Measurements from ENCODE around the gene SQSTM1. TPM values are rescaled to one million over a fixed set of nuclear protein-coding genes. Genes with fewer than 3 reads are reported as not detected.

SQSTM1 gene
- total RNA-seq, 4 donors from 2014 or later: 105 to 236 (median 149) TPM

GRCh38 chr5:179814090-179814489 lies 6.6 kb upstream of the SQSTM1 start:
- intact Hi-C loops (cut with DNase I): no loop called here
- TF ChIP-seq POLR2A (IDR thresholded peaks at IDR 0.05) (no peak), CTCF (IDR thresholded peaks at IDR 0.05) (no peak)
- H3K27me3 ChIP-seq: no peaks in the 10 kb centered on the region
- DNase-seq: no peak
- H3K4me3 ChIP-seq: no peak overlapping the region
- 63 to 77% methylated on average over 3 of the region's 3 CpGs for WGBS, 2 donors
- H3K36me3 ChIP-seq: peaks cover 0 to 8% (median 0%) of the 10 kb centered on the region in 3 donors
- no peaks in the 10 kb centered on the region for H3K9me3 ChIP-seq
- H3K4me1 ChIP-seq: peaks cover 21 to 46% (median 24%) of the 10 kb centered on the region in 3 donors
- no peak overlapping the region for H3K27ac ChIP-seq

- intact Hi-C loops (cut with DNase I): no loop called here
- Histone ChIP-seq H3K36me3 (peaks cover 0 to 8% (median 0%) of the 10 kb centered on the region in 3 donors), H3K27ac (no peak overlapping the region), H3K27me3 (no peaks in the 10 kb centered on the region), H3K9me3 (no peaks in the 10 kb centered on the region), H3K4me3 (no peak overlapping the region), H3K4me1 (peaks cover 36 to 62% (median 38%) of the 10 kb centered on the region in 3 donors)
- WGBS, 2 donors: 91 to 97% methylated on average over 14 to 20 of the region's 21 CpGs
- no peak for DNase-seq
- TF ChIP-seq CTCF (IDR thresholded peaks at IDR 0.05) (no peak), POLR2A (IDR thresholded peaks at IDR 0.05) (no peak)
Measured at GRCh38 chr5:179815491-179816249, 5.0 kb upstream of the SQSTM1 start.

- intact Hi-C loops (cut with DNase I): no loop called here
- TF ChIP-seq CTCF (IDR thresholded peaks at IDR 0.05) (no peak), POLR2A (IDR thresholded peaks at IDR 0.05) (no peak)
- no peaks in the 10 kb centered on the region for H3K9me3 ChIP-seq
- H3K27me3 ChIP-seq: no peaks in the 10 kb centered on the region
- H3K36me3 ChIP-seq: peaks cover 0 to 8% (median 0%) of the 10 kb centered on the region in 3 donors
- H3K4me1 ChIP-seq: peaks cover 36 to 62% (median 38%) of the 10 kb centered on the region in 3 donors
- 58 to 71% methylated on average over 14 to 22 of the region's 23 CpGs for WGBS, 2 donors
- H3K27ac ChIP-seq: peak overlapping the region; percentile 57 to 100 (median 80)
- H3K4me3 ChIP-seq: peak overlapping the region; percentile 35 to 69 (median 48)
- DNase-seq: no peak
Measured at GRCh38 chr5:179816401-179816795, 4.3 kb upstream of the SQSTM1 start.

GRCh38 chr5:179816796-179817469 lies 3.8 kb upstream of the SQSTM1 start:
- WGBS, 2 donors: 4 to 5% methylated on average over 15 to 18 of the region's 72 CpGs
- Histone ChIP-seq H3K27me3 (no peaks in the 10 kb centered on the region), H3K9me3 (no peaks in the 10 kb centered on the region), H3K4me1 (peaks cover 36 to 65% (median 39%) of the 10 kb centered on the region in 3 donors), H3K36me3 (peaks cover 0 to 8% (median 0%) of the 10 kb centered on the region in 3 donors), H3K27ac (peak overlapping the region; percentile 57 to 100 (median 80)), H3K4me3 (peak overlapping the region; percentile 35 to 69 (median 48))
- TF ChIP-seq CTCF (IDR thresholded peaks at IDR 0.05) (no peak), POLR2A (IDR thresholded peaks at IDR 0.05) (no peak)
- intact Hi-C loops (cut with DNase I): no loop called here
- no peak for DNase-seq

GRCh38 chr5:179817470-179817840 lies 3.2 kb upstream of the SQSTM1 start:
- intact Hi-C loops (cut with DNase I): no loop called here
- H3K9me3 ChIP-seq: no peaks in the 10 kb centered on the region
- peak overlapping the region; percentile 35 to 69 (median 48) for H3K4me3 ChIP-seq
- WGBS, 2 donors: 77 to 92% methylated on average over 2 to 5 of the region's 8 CpGs
- H3K27me3 ChIP-seq: no peaks in the 10 kb centered on the region
- no peak for TF ChIP-seq POLR2A (IDR thresholded peaks at IDR 0.05)
- no peak for DNase-seq
- H3K27ac ChIP-seq: peak overlapping the region; percentile 57 to 100 (median 80)
- H3K36me3 ChIP-seq: peaks cover 0 to 5% (median 0%) of the 10 kb centered on the region in 3 donors
- peaks cover 40 to 65% (median 42%) of the 10 kb centered on the region in 3 donors for H3K4me1 ChIP-seq

All from esophagus squamous epithelium (tissue), 5 donors.